ENCODE results near the gene FLT1.

Gene FLT1

GRCh38 chr13:28379371-28380083 is 115.4 kb downstream of the FLT1 start:
- no peak for DNase-seq

DNA sequence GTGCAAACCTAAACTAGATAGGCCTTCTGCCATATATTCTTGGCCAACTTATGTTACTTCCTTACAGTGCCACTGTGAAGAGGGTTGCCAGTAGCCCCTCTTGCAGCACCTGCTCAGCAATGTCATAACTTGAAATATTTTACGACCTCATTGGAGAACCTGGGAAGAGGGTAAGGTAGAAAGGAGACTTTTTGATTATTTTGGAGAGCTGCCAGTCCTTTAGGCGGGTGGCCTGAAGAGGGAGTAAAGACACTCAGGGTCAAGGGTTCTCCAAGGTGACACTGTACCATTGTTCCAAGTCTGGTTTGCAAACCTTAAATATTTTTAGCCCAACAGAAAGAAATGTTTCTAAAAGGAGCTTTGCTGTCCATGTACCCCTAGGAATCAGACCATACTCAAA is 118.3 kb downstream of the FLT1 start:
- DNase-seq: no peak

DNA sequence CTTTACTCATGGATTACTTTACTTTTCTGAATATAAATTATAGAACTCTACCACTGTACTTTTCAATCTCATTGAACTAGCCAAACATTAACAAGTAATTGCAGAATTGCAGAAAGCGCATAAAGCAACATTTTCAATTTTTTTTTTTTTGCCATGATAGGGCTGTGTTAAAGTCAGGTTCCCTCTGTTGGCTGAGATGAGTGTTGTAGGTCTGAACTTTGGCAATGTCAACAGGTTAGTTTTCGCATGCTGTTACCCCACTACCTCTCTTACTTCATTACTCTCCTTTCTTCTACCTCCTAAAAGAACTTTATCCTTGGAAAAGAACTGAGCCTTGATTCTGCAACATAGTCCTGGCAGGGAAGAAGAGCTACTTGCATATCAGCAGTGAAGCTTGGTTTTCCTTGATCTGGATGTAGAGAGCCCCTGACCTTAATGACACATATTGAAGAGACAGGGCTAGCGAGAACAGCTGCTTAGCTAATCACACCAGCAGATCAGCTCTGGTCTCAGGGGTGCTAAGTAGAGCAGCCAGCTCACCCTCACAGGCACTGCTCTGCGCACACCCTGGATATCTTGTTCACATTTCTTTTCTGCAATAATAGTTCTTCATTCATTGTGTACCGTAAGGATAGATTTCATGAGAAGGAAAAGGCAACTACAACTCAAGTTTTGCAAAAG is 119.5 kb downstream of the FLT1 start:
- DNase-seq: no peak

DNA sequence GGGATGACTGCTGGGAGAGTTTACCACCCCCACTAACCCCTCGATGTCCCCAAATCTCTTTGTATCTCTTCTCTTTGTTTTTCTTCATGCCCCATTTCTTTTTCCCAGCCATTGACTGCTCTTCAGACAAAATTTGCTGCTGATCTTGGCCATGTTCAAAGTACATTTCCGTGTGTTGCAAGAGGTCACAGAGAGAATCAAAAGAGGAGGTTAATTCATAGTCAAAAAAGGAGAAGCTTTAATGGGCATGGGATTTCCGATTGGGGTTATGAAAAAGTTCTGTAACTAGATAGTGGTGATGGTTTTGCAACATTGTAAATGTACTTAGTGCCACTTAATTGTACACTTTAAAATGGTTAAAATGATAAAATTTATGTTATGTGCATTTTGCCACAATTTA is 121.1 kb downstream of the FLT1 start:
- no peak for DNase-seq

- DNase-seq: no peak
These were observed 124.5 kb downstream of the FLT1 start for GRCh38 chr13:28370448-28370847.

- no peak for DNase-seq
These were observed 136.2 kb downstream of the FLT1 start for GRCh38 chr13:28358708-28359107.

- DNase-seq: no peak
These were observed 137.0 kb downstream of the FLT1 start for GRCh38 chr13:28357911-28358433.

DNA sequence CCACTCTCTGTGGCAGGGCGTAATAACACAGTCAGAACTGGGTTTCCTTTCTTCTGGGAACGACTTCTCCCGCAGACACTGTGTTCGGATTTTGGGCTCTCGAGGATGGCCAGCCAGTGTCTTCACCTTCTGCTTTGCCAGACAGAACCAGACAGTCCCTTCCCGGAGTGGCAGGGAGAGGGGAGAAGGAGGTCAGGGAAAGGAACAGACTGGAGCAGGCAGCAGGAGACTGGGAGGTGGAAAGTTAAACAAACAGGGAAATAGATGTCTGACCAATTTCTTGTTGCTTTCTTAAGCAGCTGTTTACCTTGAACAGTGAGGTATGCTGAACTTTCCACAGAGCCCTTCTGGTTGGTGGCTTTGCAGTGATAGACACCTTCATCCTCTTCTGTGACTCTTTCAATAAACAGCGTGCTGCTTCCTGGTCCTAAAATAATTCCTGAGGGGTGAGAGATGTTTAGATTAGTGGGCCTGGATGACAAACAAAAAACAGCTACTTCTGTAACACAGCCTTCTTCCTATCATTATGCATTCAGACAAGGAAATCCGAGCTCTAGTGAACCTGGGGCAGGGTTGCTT is 137.6 kb downstream of the FLT1 start:
- DNase-seq: no peak

- no peak for DNase-seq
These were observed 138.3 kb downstream of the FLT1 start for GRCh38 chr13:28356561-28357021.

- no peak for DNase-seq
These were observed 139.0 kb downstream of the FLT1 start for GRCh38 chr13:28355822-28356371.

DNA sequence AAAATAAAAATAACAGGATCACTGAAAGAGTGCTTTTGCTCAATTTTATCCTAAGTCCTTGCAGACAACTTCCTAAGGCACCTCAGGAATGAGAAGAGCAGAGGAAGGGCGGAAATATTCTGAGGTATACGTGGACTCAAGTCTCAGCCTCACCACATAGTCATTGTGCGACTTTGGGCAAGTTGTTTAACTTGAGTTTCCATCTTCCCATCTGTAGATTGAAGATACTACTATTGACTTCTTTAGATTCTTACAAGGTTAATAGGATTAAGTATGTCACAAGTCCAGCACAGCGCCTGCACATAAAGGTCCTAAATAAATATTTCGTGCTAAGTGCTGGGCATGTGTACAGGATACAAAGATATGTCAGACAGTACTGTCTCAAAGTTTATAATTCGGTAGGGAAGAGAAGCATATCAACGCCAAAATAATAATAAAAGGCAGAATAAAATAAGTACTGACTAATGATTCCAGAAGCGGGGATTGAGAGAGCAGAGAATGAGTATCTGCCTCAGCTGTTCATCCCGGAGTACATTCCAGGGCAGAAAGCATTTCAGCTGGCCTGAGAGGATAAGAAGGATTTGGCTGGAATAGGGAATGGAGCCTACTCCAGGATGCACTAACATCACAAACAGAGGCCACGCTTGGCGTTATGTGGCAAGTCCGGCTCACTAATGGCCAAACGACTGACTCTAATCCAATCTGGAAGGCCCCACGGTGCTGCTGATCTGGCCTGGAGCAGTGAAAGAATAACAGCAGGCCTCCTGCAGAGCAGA is 139.7 kb downstream of the FLT1 start:
- DNase-seq: no peak

- no peak for DNase-seq
These were observed 141.2 kb downstream of the FLT1 start for GRCh38 chr13:28353679-28354078.

- DNase-seq: no peak
These were observed 144.8 kb downstream of the FLT1 start for GRCh38 chr13:28349907-28350654.

- DNase-seq: no peak
These were observed 145.6 kb downstream of the FLT1 start for GRCh38 chr13:28349371-28349770.

DNA sequence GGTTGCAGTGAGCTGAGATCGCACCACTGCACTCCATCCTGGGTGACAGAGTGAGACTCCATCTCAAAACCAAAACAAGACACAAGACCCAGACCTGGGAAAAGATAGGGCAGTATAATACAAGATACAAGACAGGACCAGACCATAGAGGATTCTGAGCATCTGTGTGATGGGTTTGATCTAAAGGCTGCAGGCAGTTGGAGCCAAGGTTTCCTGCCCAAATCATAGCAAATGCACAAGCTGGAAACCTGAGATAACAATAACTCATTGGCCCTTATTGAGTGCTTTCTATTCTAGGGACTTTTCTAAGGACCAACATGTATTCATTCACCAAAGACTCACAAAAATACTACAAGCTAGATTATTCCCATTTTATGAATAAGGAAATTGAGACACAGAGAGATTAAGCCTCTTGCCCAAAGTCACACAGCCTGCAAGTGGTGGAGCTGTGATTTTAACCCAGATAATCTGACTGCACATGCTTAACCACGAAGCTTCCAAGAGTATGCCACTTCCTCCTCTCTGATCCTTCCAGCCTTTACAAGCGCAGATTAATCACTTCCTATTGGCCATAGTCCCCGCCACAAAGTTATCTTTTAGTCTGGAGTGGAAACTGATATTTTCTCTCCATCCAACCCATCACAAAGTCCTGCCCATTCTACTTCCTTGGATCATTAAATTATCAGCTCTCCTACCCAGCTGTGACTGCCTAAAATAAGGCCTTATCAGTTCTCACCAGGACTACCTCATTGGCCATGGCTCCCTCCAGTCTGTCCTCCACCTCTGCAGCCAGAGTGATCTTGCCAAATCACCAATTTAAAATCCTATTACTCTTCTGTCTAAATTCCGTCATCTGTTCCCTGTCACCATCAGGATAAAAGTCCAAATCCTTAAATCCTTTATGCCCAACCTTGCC is 147.2 kb downstream of the FLT1 start:
- DNase-seq: no peak

DNA sequence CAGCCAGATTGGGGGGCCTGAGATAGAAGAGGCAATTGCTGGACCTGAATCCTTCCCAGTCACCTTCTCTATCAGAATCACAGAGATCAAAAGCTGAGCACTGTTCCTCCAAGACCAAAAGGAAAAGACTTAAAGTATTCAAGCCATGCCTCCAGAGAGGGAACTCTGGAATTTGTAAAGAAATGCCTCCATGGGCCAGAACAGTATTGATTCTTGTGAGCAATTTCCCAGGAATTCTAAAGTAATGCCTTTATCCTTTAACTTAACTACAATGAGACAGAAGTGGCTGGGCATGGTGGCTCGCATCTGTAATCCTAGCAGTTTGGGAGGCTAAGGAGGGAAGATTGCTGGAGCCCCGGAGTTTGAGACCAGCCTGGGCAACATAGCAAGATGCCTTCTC is 148.8 kb downstream of the FLT1 start:
- no peak for DNase-seq

DNA sequence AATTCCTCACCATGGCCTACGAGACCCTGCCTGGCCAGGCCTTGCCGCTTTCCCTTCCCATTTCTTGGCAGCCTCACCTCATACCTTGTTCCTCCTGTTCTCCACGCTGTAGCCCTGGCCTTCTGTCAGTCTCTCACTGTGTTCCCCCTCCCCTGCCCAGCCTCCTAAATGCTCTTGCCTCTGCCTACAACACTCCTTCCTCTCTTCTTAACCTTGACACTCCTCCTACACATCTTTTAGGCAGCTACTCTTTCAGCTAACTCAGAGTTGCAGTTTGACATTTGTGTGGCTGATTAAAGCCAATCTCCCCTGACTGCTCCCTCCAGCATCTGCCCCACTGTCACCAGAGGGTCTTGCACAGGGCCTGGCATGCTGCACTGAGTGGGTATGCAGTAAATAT is 150.8 kb downstream of the FLT1 start:
- no peak for DNase-seq

DNA sequence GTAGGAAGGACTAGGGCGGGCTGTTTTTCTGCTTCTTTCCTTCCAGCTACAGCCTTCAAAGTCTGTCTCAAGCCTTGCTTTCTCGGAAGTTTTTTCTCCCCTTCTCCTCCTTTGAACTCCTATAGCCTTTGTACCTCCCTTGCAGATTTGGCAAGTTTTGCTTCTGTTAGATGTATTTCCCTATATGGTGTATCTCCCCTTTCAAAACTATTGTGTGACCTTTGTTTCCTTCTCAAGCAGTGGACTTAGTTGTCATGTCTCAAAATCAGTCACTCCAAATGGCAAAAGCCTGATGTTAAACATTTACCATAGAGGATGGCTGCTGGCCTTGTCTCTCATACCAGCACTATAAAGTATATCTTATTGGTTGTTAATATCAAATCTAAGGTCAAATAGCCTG is 152.7 kb downstream of the FLT1 start:
- no peak for DNase-seq

DNA sequence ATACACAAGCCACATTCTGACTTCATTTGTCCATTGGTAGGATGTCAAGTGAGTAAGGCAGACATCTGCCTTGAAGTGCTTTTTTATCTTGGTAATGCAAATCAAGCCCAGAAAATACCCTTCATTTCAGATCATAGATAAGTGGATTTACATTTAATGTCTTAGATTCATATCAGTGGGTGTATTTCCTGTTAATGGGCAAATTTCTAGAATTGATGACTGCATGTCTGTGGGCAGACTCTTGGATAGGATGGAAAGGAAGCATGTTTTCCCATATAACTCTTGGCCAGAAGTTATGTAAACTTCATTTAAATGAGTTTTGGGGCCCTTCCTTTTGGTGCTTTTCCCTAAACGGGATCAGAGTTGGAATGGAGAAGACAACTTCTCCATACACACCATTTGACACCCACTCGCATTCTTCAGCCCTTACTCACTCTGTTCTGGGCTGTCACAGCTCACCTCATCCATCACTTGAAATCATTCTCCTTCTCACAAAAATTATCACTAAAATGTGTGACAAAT is 154.6 kb downstream of the FLT1 start:
- no peak for DNase-seq

- DNase-seq: no peak
These were observed 155.5 kb downstream of the FLT1 start for GRCh38 chr13:28339419-28339818.

GRCh38 chr13:28338742-28339141 is 156.2 kb downstream of the FLT1 start:
- no peak for DNase-seq
